Natural killer cell (primary cell): ENCODE results near the gene TMEM30A. TPM values are rescaled to one million over a fixed set of nuclear protein-coding genes. Genes with fewer than 3 reads are reported as not detected.

Experiments
- ATAC-seq, 3 donors: fragments of 150-1000 bp in 2 of 3; fragments of 200-7000 bp in 1 of 3; cut with Tn5 transposase; 1 replicate in 1 of 3; 2 replicates in 2 of 3; pipeline ENCODE4 v1.10.0; 2021; ENCODE audit warnings: mild to moderate bottlenecking in 2 of 3, moderate library complexity in 2 of 3
- DNase-seq, 2 donors: peaks; one replicate each; pipeline versions ENCODE4 v3.0.0 to v3.0.0-alpha.2; 2013 to 2021; ENCODE audit warnings: mixed read lengths in 1 of 2
- H3K27ac ChIP-seq: one replicate; pipeline ENCODE4 v1.5.1; 2013; ENCODE audit warnings: mild to moderate bottlenecking, low read length
- H3K27me3 ChIP-seq: one replicate; pipeline ENCODE4 v1.6.1; 2013; ENCODE audit warnings: low read length; ENCODE audit not compliant: control insufficient read depth, insufficient read depth
- H3K36me3 ChIP-seq: one replicate; pipeline ENCODE4 v1.6.1; 2013; ENCODE audit warnings: low read length; ENCODE audit not compliant: control insufficient read depth, insufficient read depth
- H3K4me1 ChIP-seq: one replicate; pipeline ENCODE4 v1.6.1; 2013; ENCODE audit warnings: low read length; ENCODE audit not compliant: control insufficient read depth, insufficient read depth
- H3K4me3 ChIP-seq: one replicate; pipeline ENCODE4 v1.5.1; 2013; ENCODE audit warnings: low read length
- H3K9me3 ChIP-seq: one replicate; pipeline ENCODE4 v1.6.1; 2013; ENCODE audit warnings: low read length; ENCODE audit not compliant: control insufficient read depth, insufficient read depth
- H3K27ac Mint-ChIP-seq, 2 donors: one replicate each; pipeline ENCODE4 v1.8.0; 2022; ENCODE audit warnings: mild to moderate bottlenecking in 2 of 2, mixed read lengths in 2 of 2, moderate library complexity in 1 of 2
- H3K27me3 Mint-ChIP-seq, 2 donors: one replicate each; pipeline ENCODE4 v1.8.0; 2022; ENCODE audit warnings: low read depth in 2 of 2, mixed read lengths in 2 of 2
- H3K36me3 Mint-ChIP-seq: one replicate; pipeline ENCODE4 v1.8.0; 2022; ENCODE audit warnings: mixed read lengths
- H3K4me1 Mint-ChIP-seq, 2 donors: one replicate each; pipeline ENCODE4 v1.8.0; 2022; ENCODE audit warnings: mixed read lengths in 2 of 2
- H3K4me3 Mint-ChIP-seq: one replicate; pipeline ENCODE4 v1.8.0; 2022; ENCODE audit warnings: mild to moderate bottlenecking, moderate library complexity, mixed read lengths
- H3K9me3 Mint-ChIP-seq, 2 donors: one replicate each; pipeline ENCODE4 v1.8.0; 2022; ENCODE audit warnings: mixed read lengths in 2 of 2
- WGBS: methylation state at CpG from one replicate; pipeline ENCODE4 v1.1.7; 2013; ENCODE audit warnings: missing lambda C conversion rate; ENCODE audit not compliant: insufficient coverage; 5-methylcytosine and 5-hydroxymethylcytosine counted together
- intact Hi-C: fragments of 100-400 bp; cut with micrococcal nuclease; formaldehyde crosslinking; loops from one replicate; pipeline ENCODE4 v1.14.2; 2022
- total RNA-seq, 4 donors: library from RNA; stranded (reverse); fragments of 120-200 nt in 1 of 4; gene quantifications; one replicate each; pipeline versions ENCODE4 v1.2.3 to v1.2.4, GENCODE V29; 2013 to 2022
- TF ChIP-seq, protein P1 (sequence below): fragments of 200-600 bp; IDR thresholded peaks from one replicate; pipeline ENCODE4 v1.8.0; 2022; ENCODE audit warnings: antibody characterized with exemption

Gene TMEM30A
- total RNA-seq, 3 donors from 2014 or later (not counting 1 experiment from before 2014, with no cell fraction given) = 43.8 to 72.0 (median 60.7) TPM

DNA sequence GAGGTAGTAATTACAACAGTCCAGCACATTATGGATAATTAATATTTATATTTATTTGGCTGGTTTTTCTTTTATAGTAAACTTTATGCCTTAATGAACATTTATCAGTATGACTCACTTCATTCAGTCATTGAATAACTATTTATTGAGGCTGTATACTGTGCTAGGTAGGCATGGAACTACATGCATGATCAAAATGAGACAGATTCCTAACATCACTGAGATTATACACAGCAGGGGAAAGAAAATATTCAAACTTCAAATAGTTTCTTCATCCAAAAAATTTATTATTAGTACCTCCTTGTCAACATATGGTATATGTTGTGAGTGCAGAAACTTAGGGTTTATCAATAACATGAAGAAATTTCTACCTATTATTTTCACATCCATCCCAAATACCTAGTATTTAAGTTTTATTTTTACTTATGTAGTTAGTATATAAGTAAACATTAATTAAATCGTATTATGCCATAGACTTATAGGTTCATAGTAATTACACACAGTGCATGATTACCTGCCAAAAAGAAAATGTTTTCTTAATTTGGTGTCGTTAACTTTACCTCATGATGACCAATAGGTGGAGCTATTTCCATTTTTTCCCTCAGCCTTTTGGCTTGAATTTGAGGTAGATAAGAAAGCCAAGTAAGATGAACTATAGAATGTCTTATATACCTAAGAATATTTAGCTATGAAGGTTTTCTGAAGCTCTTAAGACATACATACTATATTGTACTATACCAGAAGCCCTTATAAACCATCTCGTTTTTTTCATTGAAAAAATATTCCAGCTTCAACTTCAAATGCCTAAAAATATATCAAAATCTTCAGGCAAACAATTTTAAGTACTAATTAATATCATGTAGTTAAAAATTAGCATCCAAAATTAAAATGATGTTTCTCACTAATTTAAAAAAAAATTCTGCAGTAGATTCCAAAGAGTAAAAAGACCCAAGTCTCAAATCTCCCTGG is 12.5 kb upstream of the TMEM30A start:
- H3K27ac Mint-ChIP-seq = no peak overlapping the region
- WGBS = no CpG with 5 or more reads among the region's 3 CpGs
- ATAC-seq (peak; percentile 60 to 68 (median 64)), DNase-seq (peak in 1 of 2 donors; percentile 80)
- H3K4me1 Mint-ChIP-seq = no peaks in the 10 kb centered on the region
- TF ChIP-seq, protein P1, sequence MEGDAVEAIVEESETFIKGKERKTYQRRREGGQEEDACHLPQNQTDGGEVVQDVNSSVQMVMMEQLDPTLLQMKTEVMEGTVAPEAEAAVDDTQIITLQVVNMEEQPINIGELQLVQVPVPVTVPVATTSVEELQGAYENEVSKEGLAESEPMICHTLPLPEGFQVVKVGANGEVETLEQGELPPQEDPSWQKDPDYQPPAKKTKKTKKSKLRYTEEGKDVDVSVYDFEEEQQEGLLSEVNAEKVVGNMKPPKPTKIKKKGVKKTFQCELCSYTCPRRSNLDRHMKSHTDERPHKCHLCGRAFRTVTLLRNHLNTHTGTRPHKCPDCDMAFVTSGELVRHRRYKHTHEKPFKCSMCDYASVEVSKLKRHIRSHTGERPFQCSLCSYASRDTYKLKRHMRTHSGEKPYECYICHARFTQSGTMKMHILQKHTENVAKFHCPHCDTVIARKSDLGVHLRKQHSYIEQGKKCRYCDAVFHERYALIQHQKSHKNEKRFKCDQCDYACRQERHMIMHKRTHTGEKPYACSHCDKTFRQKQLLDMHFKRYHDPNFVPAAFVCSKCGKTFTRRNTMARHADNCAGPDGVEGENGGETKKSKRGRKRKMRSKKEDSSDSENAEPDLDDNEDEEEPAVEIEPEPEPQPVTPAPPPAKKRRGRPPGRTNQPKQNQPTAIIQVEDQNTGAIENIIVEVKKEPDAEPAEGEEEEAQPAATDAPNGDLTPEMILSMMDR = peak; percentile 83
- intact Hi-C loops = loop anchor here (10.0 kb wide), 1 partner anchor 228 kb away; no protein-coding TSS in a partner anchor
- no peaks in the 10 kb centered on the region for H3K27me3 Mint-ChIP-seq
- H3K4me3 ChIP-seq = no peak overlapping the region
- H3K9me3 Mint-ChIP-seq = no peaks in the 10 kb centered on the region
- no peaks in the 10 kb centered on the region for H3K36me3 Mint-ChIP-seq
- H3K4me1 ChIP-seq = no peaks in the 10 kb centered on the region
- no peak overlapping the region for H3K4me3 Mint-ChIP-seq
- no peaks in the 10 kb centered on the region for H3K9me3 ChIP-seq
- no peaks in the 10 kb centered on the region for H3K36me3 ChIP-seq
- H3K27me3 ChIP-seq = no peaks in the 10 kb centered on the region
- no peak overlapping the region for H3K27ac ChIP-seq

DNA sequence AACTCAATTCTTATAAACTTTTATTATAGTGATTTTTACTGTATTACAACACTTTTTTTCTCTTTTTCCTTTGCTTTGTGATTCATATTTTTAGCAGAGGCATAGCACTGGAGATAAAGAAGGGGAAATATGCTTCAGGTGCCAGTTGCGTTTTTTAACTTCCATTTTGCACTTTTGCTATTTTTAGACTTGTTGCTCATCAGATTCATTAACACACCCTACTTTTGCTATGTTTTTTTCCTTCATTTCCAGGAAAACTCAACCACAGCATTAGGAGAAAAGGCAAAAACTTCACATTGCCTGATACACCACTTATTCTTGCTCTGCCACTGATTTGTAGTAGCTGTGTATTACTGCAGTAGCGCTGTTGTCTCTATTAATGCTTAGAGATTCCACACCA is 8.0 kb upstream of the TMEM30A start:
- TF ChIP-seq, protein P1 = no peak
- H3K27ac Mint-ChIP-seq = no peak overlapping the region
- no peak overlapping the region for H3K4me3 Mint-ChIP-seq
- Histone ChIP-seq H3K4me1 (no peaks in the 10 kb centered on the region), H3K36me3 (no peaks in the 10 kb centered on the region), H3K27ac (no peak overlapping the region), H3K4me3 (no peak overlapping the region), H3K27me3 (no peaks in the 10 kb centered on the region), H3K9me3 (no peaks in the 10 kb centered on the region)
- no peaks in the 10 kb centered on the region for H3K9me3 Mint-ChIP-seq
- no peak for DNase-seq
- no peak for ATAC-seq
- H3K27me3 Mint-ChIP-seq = no peaks in the 10 kb centered on the region
- H3K4me1 Mint-ChIP-seq = no peaks in the 10 kb centered on the region
- intact Hi-C loops = loop anchor here (10.0 kb wide), 1 partner anchor 232 kb away; no protein-coding TSS in a partner anchor
- 88% methylated on average over 2 of the region's 2 CpGs for WGBS
- no peaks in the 10 kb centered on the region for H3K36me3 Mint-ChIP-seq

DNA sequence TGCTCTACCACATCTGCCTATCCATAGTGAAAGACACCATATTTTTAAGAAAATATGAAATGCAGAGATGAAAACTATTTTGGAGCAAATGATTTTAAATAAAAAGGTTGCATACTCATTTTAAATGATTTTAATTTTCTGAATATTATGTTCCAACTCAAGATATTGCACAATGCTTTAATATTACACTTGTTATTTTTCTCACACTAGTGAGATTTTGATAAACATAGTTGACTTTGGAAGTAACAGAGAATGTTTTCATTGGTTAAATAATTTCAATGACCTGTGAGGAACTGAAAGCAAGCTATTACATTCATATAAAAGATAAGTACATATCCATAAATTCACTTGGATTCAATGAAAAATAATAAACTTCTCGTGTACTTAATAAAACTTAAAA is 7.2 kb upstream of the TMEM30A start:
- DNase-seq (no peak), ATAC-seq (no peak)
- H3K27me3 ChIP-seq = no peaks in the 10 kb centered on the region
- no peaks in the 10 kb centered on the region for H3K27me3 Mint-ChIP-seq
- no peaks in the 10 kb centered on the region for H3K4me1 ChIP-seq
- no peaks in the 10 kb centered on the region for H3K9me3 Mint-ChIP-seq
- no peaks in the 10 kb centered on the region for H3K36me3 ChIP-seq
- TF ChIP-seq, protein P1 = no peak
- no peak overlapping the region for H3K27ac Mint-ChIP-seq
- H3K4me3 Mint-ChIP-seq = no peak overlapping the region
- intact Hi-C loops = loop anchor here (10.0 kb wide), 1 partner anchor 233 kb away; no protein-coding TSS in a partner anchor
- no CpG with 5 or more reads among the region's 1 CpG for WGBS
- peaks cover 3 to 4% of the 10 kb centered on the region in 2 donors for H3K4me1 Mint-ChIP-seq
- no peak overlapping the region for H3K4me3 ChIP-seq
- H3K9me3 ChIP-seq = no peaks in the 10 kb centered on the region
- no peak overlapping the region for H3K27ac ChIP-seq
- no peaks in the 10 kb centered on the region for H3K36me3 Mint-ChIP-seq
